NCI-H510A (cell line): Measurements from ENCODE around the gene PLA2G3.
"Not testable (repeated sequence)": the region's sequence is repeated elsewhere in the genome, so short reads cannot be mapped to it uniquely, and the experiment has no call there.

ENCODE experiments used
- DNase-seq: peaks from one replicate; lab custom pipeline; 2025; lab: John Stamatoyannopoulos, UW

PLA2G3 gene

GRCh38 chr22:31139866-31140716 lies at the start of gene PLA2G3:
PLA2G3 (minus strand) TSS chr22:31140508; CDS start chr22:31140354, 154 bp downstream.
- DNase-seq, result peak; percentile 85

GRCh38 chr22:31187627-31188026 lies 47.3 kb upstream of the PLA2G3 start:
- DNase-seq, result no peak

- no peak for DNase-seq
Observed at GRCh38 chr22:31185056-31185455, 44.7 kb upstream of the PLA2G3 start.

GRCh38 chr22:31184015-31184414 lies 43.7 kb upstream of the PLA2G3 start:
- no peak for DNase-seq

- peak; percentile 53 for DNase-seq
Observed at GRCh38 chr22:31179345-31179744, 39.0 kb upstream of the PLA2G3 start.

- DNase-seq, result no peak
Observed at GRCh38 chr22:31178859-31179258, 38.6 kb upstream of the PLA2G3 start.

GRCh38 chr22:31177420-31178162 lies 37.3 kb upstream of the PLA2G3 start:
- DNase-seq, result no peak

- DNase-seq, result no peak
Observed at GRCh38 chr22:31176923-31177322, 36.6 kb upstream of the PLA2G3 start.

- no peak for DNase-seq
Observed at GRCh38 chr22:31173386-31174145, 33.3 kb upstream of the PLA2G3 start.

GRCh38 chr22:31171734-31172133 lies 31.4 kb upstream of the PLA2G3 start:
- not testable (repeated sequence) for DNase-seq

GRCh38 chr22:31170971-31171370 lies 30.7 kb upstream of the PLA2G3 start:
- DNase-seq, result no peak

- no peak for DNase-seq
Observed at GRCh38 chr22:31162015-31162765, 21.9 kb upstream of the PLA2G3 start.

- DNase-seq, result no peak
Observed at GRCh38 chr22:31161386-31161785, 21.1 kb upstream of the PLA2G3 start.

GRCh38 chr22:31160328-31160978 lies 20.1 kb upstream of the PLA2G3 start:
- DNase-seq, result no peak

GRCh38 chr22:31155422-31155821 lies 15.1 kb upstream of the PLA2G3 start:
- no peak for DNase-seq

GRCh38 chr22:31154975-31155374 lies 14.7 kb upstream of the PLA2G3 start:
- DNase-seq, result no peak

GRCh38 chr22:31153357-31153756 lies 13.0 kb upstream of the PLA2G3 start:
- DNase-seq, result no peak

GRCh38 chr22:31151872-31152271 lies 11.6 kb upstream of the PLA2G3 start:
- no peak for DNase-seq

GRCh38 chr22:31150615-31151014 lies 10.3 kb upstream of the PLA2G3 start:
- DNase-seq, result no peak

GRCh38 chr22:31148953-31149627 lies 8.8 kb upstream of the PLA2G3 start:
- peak; percentile 15 for DNase-seq

- DNase-seq, result no peak
Observed at GRCh38 chr22:31148488-31148887, 8.2 kb upstream of the PLA2G3 start.
